NCI-H82 treated with DMSO at 0.1 percent for 48 hours (cell line): ENCODE measurements around the gene NUTM2A.
"Not testable (repeated sequence)": the region's sequence is repeated elsewhere in the genome, so short reads cannot be mapped to it uniquely, and the experiment has no call there.

Source experiments
- DNase-seq: peaks from one replicate; lab custom pipeline; 2025; ENCODE audit not compliant: unreplicated experiment; lab: John Stamatoyannopoulos, UW

NUTM2A gene

GRCh38 chr10:87225148-87225547 lies at the start of gene NUTM2A:
NUTM2A (plus strand) TSS chr10:87225448; CDS start chr10:87225831, 383 bp downstream.
- not testable (repeated sequence) for DNase-seq

GRCh38 chr10:87177587-87177986 lies 47.7 kb upstream of the NUTM2A start:
- DNase-seq, result not testable (repeated sequence)

- not testable (repeated sequence) for DNase-seq
Measured at GRCh38 chr10:87184421-87184820, 40.8 kb upstream of the NUTM2A start.

GRCh38 chr10:87186016-87186415 lies 39.2 kb upstream of the NUTM2A start:
- not testable (repeated sequence) for DNase-seq

- not testable (repeated sequence) for DNase-seq
Measured at GRCh38 chr10:87187573-87187972, 37.7 kb upstream of the NUTM2A start.

- DNase-seq, result peak; percentile 81
Measured at GRCh38 chr10:87191841-87192240, 33.4 kb upstream of the NUTM2A start.

DNA sequence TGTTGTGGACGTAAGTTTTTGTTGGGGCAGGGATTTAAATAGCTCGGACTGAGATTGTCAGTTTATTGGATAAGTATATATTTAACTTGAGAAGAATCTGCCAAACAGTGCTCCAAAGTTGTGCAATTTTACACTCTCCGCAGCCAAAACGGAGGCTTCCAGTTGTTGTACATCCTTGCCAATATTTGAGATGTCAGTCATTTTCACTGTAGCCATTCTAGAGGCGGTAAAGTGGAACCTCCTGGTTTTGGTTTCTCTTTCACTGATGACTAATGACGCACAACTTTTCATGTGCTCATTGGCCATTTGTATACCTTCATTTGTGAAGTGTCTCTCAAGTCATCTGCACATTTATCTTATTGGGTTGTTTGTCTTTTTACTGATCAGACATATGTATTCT lies 24.3 kb upstream of the NUTM2A start:
- not testable (repeated sequence) for DNase-seq

DNA sequence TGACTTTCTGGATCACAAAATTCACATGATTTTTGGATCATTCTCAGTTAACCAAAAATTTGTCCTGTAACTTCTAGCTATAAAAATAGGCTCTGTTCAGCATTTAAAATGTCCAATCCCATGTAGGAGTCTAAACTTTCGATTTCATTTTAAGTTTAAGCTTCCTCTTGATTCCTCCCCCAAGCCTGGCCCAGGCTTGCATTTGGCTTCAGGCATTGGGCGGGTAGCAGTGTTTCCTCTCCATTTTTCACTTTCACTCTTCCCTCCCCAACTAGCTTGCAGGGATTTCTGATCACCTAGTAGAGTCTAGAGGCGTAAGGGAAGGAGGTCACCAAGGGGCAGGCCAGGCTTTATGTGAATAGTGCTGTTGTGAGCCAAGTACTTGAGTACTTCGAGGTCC lies 20.4 kb upstream of the NUTM2A start:
- not testable (repeated sequence) for DNase-seq

DNA sequence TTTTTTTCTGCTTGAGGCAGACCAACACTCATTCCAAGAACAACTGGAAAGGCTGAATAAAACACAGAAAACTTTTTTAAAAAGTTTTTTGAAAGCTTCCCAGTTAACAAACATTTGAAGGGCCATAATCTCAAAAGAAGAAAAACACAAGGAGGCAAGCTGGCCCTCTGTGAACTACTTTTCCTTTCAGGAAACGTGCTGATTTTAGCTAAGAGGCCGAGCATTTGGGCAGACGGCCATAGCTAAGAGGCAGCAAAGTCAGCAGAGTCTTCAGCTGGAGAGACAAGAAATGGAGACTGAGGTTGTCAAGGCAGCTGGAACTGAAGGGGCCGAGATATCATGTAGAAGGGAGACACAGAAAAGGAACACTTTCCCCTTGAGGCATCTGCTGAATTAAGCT lies 18.3 kb upstream of the NUTM2A start:
- DNase-seq, result not testable (repeated sequence)

DNA sequence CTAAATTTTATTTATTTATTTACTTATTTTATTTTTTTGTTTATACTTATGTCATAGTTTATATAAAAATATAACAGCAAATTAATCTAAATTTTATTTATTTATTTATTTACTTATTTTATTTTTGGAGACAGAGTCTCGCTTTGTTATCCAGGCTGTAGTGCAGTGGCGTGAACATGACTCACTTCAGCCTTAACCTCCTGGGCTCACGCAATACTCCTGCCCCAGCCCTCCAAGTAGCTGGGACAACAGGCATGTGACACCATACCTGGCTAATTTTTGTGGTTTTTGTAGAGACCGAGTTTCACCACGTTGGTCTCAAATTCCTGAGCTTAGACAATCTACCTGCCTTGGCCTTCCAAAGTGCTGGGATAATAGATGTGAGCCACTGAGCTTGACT lies 14.9 kb upstream of the NUTM2A start:
- not testable (repeated sequence) for DNase-seq

DNA sequence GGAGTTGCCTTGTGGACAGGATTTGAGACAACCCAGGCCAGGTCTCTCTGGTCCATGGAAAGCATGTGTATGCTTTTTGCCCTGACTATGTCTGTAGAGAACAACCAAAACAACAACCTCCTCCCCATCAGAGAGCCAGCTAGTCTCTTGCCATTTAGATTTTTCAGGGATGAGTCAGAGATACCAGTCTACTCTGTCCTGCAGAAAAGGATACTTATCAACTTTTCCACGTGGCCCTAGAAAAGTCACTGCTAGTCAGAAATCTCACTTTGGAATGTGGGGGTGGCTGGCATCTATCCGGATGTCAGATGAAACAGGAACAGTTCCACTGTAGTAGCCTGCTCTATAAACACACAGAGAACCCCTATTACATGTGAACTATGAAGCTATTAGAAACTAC lies 13.4 kb upstream of the NUTM2A start:
- not testable (repeated sequence) for DNase-seq

DNA sequence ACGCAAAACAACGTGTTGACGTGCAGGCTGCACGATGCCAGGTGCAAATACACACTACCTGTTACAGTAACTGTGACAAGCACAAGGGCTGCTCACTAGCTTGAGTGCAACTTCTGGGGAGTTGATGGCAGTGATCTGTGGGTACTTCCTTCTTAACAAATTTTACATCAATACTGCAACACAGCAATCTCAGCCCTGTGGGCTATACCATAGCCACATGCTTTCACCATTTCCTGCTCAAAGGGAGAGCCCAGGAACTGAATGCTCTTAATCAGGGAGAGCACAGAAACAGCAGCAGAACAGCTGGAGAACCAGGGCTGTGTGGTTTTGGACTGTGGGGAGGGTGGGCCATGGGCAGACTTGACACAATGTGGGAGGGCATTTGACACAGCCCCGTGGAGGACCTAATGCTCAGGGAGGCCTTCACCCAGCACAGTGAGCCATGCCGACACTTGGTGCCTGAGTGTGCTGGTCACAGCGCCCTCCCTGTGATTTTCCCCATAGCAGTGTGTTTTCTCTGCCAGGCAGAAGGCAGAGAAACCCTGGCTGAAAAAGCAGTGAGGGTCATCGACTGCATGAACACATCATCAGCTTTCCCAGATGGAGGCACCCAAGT lies 12.0 kb upstream of the NUTM2A start:
- not testable (repeated sequence) for DNase-seq

GRCh38 chr10:87213806-87214205 lies 11.4 kb upstream of the NUTM2A start:
- DNase-seq, result not testable (repeated sequence)

DNA sequence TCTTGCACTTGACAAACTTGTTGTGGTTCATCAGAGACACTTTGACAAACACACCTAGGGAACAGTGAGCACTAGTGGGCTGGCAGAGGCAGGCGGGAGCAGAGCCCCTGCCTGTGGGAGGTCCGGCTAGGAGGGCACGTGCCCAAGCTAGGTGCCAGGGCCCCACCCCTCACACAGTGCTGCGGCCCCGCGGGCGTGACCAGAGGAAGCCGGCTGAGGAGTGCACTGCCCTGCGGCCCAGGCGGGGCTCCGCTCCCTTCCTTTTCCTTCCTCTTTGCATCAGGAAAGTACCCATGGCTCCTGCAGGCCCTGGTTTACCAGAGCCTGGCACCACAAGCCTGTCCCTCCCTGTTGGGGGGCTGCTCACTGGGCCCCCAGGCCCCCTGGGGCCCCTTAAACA lies 9.1 kb upstream of the NUTM2A start:
- not testable (repeated sequence) for DNase-seq

DNA sequence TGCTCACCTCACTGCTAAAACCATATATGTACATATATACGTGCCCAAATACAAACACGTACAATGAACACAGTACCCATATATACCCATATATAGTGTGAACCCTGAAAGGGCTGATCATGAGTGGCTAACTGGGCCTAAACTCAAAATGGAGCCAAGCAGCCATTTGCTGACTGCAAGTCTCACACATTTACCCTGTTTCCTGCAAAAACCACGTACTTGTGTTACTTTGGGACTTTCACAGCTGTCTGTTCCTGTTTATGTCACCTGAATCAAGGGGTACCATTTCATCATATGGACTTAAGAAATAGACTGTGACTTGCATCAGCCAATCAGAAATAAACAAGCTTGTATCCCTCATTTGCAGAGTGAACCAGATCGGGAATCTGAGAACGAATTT lies 5.9 kb upstream of the NUTM2A start:
- not testable (repeated sequence) for DNase-seq

- not testable (repeated sequence) for DNase-seq
Measured at GRCh38 chr10:87222789-87223188, 2.5 kb upstream of the NUTM2A start.

GRCh38 chr10:87228247-87228646 lies 3.0 kb downstream of the NUTM2A start:
- DNase-seq, result not testable (repeated sequence)

DNA sequence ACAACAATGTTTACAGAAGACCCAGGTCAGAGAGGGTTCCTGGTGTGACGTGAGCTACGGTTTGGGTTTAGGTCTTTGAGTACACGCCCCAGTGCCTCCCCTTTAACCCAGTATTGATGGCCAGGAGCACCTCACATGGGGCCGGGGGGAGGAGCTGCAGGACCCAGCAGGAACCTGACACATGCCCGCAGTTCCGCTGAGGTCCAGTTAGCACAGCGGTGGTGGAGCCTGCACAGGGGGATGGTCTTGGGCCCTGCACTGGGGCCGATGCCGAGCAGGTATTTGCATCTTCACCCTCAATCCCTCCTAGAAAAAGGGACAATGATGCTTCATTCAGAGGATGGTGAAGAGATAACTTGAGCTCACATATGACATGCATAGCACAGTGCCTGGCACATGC lies 4.0 kb downstream of the NUTM2A start:
- not testable (repeated sequence) for DNase-seq

GRCh38 chr10:87234854-87235253 lies 9.6 kb downstream of the NUTM2A start:
- not testable (repeated sequence) for DNase-seq

DNA sequence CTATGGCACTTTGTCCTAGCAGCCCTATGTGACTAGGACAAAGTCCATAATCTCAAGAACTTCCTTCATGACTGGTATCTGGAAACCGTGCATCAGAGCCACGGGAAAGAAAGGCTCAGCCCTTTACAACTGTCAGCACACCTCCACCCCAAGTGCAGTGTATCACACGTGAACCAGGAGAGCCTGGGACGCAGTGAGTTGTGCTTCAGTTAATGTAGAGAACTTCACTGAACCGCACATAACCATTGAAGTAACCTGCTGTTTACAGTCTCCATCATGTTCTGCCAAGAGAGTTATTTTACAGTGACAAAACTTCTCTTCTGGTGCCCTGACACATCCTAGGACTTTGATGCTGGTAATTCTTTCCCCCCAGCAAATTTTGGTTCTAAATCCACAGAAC lies 12.0 kb downstream of the NUTM2A start:
- DNase-seq, result not testable (repeated sequence)

GRCh38 chr10:87239346-87239808 lies 14.1 kb downstream of the NUTM2A start:
- DNase-seq, result not testable (repeated sequence)

DNA sequence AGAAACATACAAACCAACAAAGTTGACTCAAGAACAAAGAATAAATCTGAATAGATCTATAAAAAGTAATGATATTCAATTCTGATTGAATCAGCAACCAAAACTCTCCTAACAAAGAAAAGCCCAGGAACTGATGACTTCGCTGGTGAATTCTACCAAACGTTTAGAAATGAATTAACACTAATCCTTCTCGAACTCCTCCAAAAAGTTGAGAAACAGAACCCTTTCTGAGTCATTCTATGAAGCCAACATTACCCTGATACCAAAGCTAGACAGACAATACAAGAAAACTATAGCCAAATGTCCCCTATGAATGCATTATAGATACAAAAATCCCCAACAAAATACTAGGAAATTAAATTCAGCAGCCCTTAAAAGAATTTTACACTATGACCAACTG lies 16.9 kb downstream of the NUTM2A start:
- DNase-seq, result not testable (repeated sequence)

DNA sequence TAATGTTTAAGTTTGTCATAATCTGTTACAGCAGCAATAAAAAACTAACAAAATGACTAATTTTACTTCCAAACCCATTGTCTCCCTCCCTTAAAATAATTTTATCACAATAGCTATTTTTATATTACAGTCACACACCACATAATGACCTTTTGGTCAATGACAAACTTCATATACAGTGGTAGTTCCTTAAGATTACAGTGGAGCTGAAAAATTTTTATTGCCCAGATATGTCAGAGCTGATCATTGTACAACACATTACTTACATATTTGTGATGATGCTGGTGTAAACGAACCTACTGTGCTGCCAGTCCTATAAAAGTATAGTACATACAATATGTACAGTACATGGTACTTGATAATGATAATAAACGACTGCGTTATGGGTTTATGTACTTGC lies 22.1 kb downstream of the NUTM2A start:
- DNase-seq, result not testable (repeated sequence)
